GM10266 (cell line): ENCODE data around the gene SPG11.
A peak's percentile ranks its signal among the peaks of the same experiment; 100 is the strongest.

Experiments
- DNase-seq: peaks from one replicate; pipeline ENCODE4 v3.0.0; 2012; ENCODE audit errors: extremely low spot score
- CTCF ChIP-seq: IDR thresholded peaks from 2 replicates; pipeline ENCODE4 v1.5.1; 2012; ENCODE audit warnings: mild to moderate bottlenecking, low read depth; ENCODE audit not compliant: control insufficient read depth, insufficient read depth; ENCODE audit errors: missing control alignments

SPG11 gene

DNA sequence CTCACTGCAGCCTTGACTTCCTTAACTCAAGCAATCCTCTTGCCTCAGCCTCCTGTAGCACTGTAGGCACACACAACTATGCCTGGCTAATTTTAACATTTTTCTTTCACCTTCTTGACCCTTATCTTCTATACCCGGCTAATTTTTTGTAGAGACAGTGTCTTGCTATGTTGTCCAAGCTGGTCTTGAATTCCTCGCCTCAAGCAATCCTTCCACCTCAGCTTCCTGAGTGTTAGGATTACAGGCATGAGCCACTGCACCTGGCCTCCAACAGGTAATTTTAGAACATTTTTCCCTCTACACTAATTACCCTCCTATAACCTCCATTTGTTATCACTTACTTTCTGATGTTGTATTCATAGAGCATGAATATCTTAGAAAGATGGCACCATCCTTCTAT is 60.3 kb downstream of the SPG11 start:
- no peak for DNase-seq
- TF ChIP-seq CTCF = no peak

GRCh38 chr15:44598892-44599291 is 64.6 kb downstream of the SPG11 start:
- TF ChIP-seq CTCF = no peak
- DNase-seq = no peak

GRCh38 chr15:44598066-44598465 is 65.4 kb downstream of the SPG11 start:
- TF ChIP-seq CTCF = no peak
- no peak for DNase-seq

- DNase-seq = peak; percentile 12
- no peak for TF ChIP-seq CTCF
Observed at GRCh38 chr15:44596511-44597010, 66.9 kb downstream of the SPG11 start.

DNA sequence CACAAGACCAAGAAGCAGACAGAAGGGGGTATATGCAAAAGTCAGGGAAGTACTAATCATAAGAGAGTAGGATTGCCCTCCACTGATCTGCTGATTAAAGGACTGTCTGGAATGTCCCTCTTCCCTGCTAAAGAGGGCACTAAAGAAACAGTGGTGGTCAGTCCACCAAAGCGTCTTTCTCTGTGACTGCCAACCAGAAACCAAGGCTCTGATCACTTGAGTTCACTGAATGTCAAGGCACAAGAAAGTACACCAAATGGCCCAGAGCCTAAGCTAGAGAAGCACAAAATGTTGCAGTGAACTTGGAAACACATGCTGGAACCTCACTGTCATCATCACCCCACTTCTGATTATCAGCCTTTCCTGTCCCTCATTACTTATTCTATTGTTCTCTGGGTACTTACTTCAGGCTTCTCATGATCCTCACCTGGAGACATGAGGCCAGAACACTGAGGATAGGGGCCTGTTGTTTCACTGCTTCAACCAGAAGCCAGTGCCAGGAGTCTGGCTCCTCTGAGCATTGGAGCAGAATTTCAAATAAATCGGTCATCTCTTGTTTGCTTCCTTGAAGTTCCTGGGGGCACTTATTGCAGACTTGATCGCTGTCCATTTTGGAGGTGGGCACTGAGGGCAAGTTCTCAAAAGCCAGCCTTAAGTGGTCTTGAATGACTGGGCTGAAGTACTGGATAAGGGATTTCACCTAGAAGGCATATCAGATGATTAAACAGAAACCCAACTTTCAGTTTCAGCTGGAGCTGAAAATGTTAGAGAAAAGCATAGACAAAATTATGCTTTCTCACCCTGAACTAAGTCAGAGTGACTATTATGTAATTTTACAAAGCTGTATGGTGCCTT is 67.6 kb downstream of the SPG11 start:
- TF ChIP-seq CTCF = no peak
- DNase-seq = peak; percentile 18

GRCh38 chr15:44595246-44595645 is 68.2 kb downstream of the SPG11 start:
- no peak for DNase-seq
- TF ChIP-seq CTCF = no peak

GRCh38 chr15:44593042-44593736 is 70.3 kb downstream of the SPG11 start:
- TF ChIP-seq CTCF = peak; percentile 29
- no peak for DNase-seq
